ENCODE data around the gene TRPV4. TPM values are rescaled to one million over a fixed set of nuclear protein-coding genes. Genes with fewer than 3 reads are reported as not detected.
A peak's percentile ranks its signal among the peaks of the same experiment; 100 is the strongest.

Gene TRPV4
- total and polyA plus RNA-seq, 2 donors = 0.19 to 0.59 TPM

DNA sequence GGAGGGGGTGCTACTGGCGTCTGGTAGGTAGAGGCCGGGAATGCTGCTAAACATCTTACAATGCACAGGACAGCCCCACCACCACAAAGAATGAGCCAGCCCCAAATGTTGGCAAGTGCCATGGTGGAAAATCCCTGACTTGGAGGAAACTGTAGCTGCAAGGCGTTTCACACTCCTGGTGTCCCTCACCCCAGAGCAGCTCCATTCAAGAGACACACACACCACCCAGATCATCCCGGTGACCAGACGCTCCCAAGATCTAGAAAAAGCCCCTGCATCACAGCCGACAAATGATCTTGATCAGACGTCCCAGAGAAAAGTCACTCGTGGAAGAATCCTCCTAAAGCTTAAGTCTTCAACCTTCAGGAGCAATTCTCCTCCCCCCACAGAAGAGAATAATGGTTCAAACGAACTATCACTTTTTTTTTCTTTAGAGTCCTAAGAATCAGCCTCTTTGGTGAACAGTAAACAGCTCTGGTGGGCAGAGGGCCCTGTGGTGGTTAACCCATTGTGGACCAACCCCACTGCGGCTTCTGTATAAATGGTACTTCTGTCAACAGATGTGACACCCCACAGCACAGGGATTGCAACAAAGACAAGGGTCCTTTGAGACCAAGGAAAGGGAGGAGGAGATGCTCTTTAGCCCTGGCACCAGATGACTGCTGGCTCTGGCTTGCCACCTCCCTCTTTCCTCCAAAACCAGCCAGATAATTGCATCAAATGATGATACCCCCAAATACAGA is 44.5 kb upstream of the TRPV4 start:
- H3K9me3 ChIP-seq (ENCODE audit: control insufficient read depth in 2 of 2, insufficient read depth in 1 of 2, low read length in 1 of 2) = no peaks in the 10 kb centered on the region
- peaks cover 4 to 9% of the 10 kb centered on the region in 2 donors for H3K27me3 ChIP-seq (ENCODE audit: control insufficient read depth in 2 of 2, insufficient read depth in 1 of 2, low read length in 1 of 2)
- peaks cover 0 to 23% of the 10 kb centered on the region in 2 donors for H3K4me1 ChIP-seq (ENCODE audit: control insufficient read depth in 2 of 2, insufficient read depth in 2 of 2, low read length in 2 of 2)
- 93% methylated on average over 10 of the region's 10 CpGs for WGBS
- no peak overlapping the region for H3K4me3 ChIP-seq (ENCODE audit: low read length in 2 of 2)
- no peak overlapping the region for H3K27ac ChIP-seq (ENCODE audit: low read depth in 1 of 2, low read length in 1 of 2)
- H3K36me3 ChIP-seq (ENCODE audit: control insufficient read depth in 2 of 2, insufficient read depth in 2 of 2, low read length in 1 of 2) = no peaks in the 10 kb centered on the region
- DNase-seq (ENCODE audit: low read depth in 6 of 9, low spot score in 9 of 9) = no peak

DNA sequence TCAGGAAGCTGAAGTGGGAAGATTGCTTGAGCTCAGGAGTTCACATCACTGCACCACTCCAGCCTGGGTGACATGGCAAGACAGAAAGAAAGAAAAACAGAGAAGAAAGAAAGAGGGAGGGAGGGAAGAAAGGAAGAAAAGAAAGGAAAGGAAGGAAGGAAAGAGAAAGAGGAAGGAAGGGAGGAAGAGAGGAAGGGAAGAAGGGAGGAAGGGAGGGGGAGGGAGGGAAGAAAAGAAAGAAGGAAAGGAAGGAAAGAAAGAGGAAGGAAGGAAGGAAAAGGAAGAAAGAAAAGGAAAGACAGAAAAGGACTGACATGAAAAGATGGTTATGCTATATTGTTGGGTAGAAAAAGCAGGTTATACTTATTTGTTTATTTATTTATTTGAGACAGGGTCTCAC is 43.2 kb upstream of the TRPV4 start:
- DNase-seq (ENCODE audit: low read depth in 6 of 9, low spot score in 9 of 9) = no peak
- Histone ChIP-seq H3K27ac (ENCODE audit: low read depth in 1 of 2, low read length in 1 of 2) (no peak overlapping the region), H3K27me3 (ENCODE audit: control insufficient read depth in 2 of 2, insufficient read depth in 1 of 2, low read length in 1 of 2) (peaks cover 0 to 3% of the 10 kb centered on the region in 2 donors), H3K4me3 (ENCODE audit: low read length in 2 of 2) (no peak overlapping the region), H3K4me1 (ENCODE audit: control insufficient read depth in 2 of 2, insufficient read depth in 2 of 2, low read length in 2 of 2) (peaks cover 0 to 23% of the 10 kb centered on the region in 2 donors), H3K9me3 (ENCODE audit: control insufficient read depth in 2 of 2, insufficient read depth in 1 of 2, low read length in 1 of 2) (no peaks in the 10 kb centered on the region), H3K36me3 (ENCODE audit: control insufficient read depth in 2 of 2, insufficient read depth in 2 of 2, low read length in 1 of 2) (peaks cover 6 to 9% of the 10 kb centered on the region in 2 donors)

DNA sequence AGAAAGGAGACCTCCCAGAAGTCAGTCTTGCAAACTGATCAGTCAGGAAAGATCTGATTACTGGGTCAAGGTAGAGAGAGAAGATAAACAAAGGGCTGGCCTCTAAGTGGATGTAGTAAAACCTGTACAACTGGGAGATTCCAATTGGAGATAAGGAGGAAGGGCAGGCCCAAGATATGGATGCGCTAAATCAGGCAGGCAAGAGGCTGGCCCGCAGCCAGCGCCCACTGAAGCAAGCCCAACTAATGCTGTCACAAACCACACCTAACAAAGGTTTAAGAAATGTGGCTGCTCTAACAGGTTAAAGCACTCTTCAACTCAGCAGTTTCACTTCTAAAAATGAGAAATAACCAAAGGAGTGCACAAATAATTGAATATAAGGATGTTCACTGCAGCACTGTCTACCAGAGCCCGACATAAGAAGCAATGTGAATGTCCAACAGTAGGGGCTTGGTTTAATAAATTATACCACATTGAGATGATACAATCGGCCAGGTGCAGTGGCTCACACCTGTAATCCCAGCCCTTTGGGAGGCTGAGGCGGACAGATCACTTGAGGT is 42.5 kb upstream of the TRPV4 start:
- DNase-seq (ENCODE audit: low read depth in 6 of 9, low spot score in 9 of 9) = no peak
- 90% methylated on average over 6 of the region's 6 CpGs for WGBS
- H3K4me3 ChIP-seq (ENCODE audit: low read length in 2 of 2) = no peak overlapping the region
- H3K9me3 ChIP-seq (ENCODE audit: control insufficient read depth in 2 of 2, insufficient read depth in 1 of 2, low read length in 1 of 2) = no peaks in the 10 kb centered on the region
- H3K36me3 ChIP-seq (ENCODE audit: control insufficient read depth in 2 of 2, insufficient read depth in 2 of 2, low read length in 1 of 2) = peaks cover 6 to 9% of the 10 kb centered on the region in 2 donors
- no peak overlapping the region for H3K27ac ChIP-seq (ENCODE audit: low read depth in 1 of 2, low read length in 1 of 2)
- H3K4me1 ChIP-seq (ENCODE audit: control insufficient read depth in 2 of 2, insufficient read depth in 2 of 2, low read length in 2 of 2) = peaks cover 0 to 21% of the 10 kb centered on the region in 2 donors
- H3K27me3 ChIP-seq (ENCODE audit: control insufficient read depth in 2 of 2, insufficient read depth in 1 of 2, low read length in 1 of 2) = no peaks in the 10 kb centered on the region

DNA sequence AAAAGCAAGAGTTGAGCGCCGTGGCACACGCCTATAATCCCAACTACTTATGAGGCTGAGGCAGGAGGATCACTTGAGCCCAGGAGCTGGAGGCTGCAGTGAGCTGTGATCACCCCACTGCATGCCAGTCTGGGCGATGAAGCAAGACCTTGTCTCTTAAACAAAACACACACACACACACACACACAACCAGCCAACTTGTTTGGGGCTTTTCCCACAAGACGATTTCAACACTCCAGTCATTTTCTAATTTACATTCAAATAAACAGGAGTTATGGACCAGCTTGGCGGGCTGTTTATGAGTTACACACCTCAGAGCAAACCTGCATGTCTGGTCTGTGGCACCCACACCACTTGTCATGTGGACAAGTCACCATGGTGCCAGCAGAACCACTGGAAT is 40.5 kb upstream of the TRPV4 start:
- H3K4me1 ChIP-seq (ENCODE audit: control insufficient read depth in 2 of 2, insufficient read depth in 2 of 2, low read length in 2 of 2) = peaks cover 0 to 8% of the 10 kb centered on the region in 2 donors
- DNase-seq (ENCODE audit: low read depth in 6 of 9, low spot score in 9 of 9) = no peak
- H3K36me3 ChIP-seq (ENCODE audit: control insufficient read depth in 2 of 2, insufficient read depth in 2 of 2, low read length in 1 of 2) = peaks cover 6 to 9% of the 10 kb centered on the region in 2 donors
- H3K9me3 ChIP-seq (ENCODE audit: control insufficient read depth in 2 of 2, insufficient read depth in 1 of 2, low read length in 1 of 2) = no peaks in the 10 kb centered on the region
- no peak overlapping the region for H3K27ac ChIP-seq (ENCODE audit: low read depth in 1 of 2, low read length in 1 of 2)
- WGBS = 95% methylated on average over 6 of the region's 6 CpGs
- no peak overlapping the region for H3K4me3 ChIP-seq (ENCODE audit: low read length in 2 of 2)
- H3K27me3 ChIP-seq (ENCODE audit: control insufficient read depth in 2 of 2, insufficient read depth in 1 of 2, low read length in 1 of 2) = no peaks in the 10 kb centered on the region

DNA sequence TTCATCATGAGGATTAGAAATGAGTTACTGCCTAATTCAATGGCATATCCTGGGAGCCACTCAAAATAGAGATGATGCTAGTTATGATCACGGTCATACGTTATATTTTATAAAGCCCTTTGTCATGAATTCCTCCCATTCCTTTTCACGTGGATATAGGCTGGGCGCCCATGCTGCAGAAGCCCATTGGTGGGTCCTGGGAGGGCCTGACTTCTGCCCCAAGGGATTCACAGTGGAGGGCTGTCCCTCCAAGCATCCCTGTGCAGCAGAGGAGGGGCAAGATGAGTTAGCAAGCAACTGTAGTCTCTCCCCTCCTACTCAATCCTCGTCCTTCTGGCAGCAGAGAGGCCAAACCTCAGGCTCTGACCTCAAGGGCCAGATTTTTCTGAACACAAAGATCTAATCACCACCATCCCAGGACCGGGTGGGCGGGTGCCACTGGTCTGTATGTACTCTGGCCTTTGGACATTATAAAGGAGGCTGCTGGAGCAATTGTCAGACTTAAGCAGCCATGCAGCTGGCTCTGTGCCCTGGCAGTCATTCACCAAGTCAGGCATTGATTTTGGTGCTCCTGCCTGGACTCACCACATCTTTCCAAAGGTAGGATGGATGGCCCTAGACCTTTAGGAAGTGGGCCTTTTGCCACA is 38.6 kb upstream of the TRPV4 start:
- no peaks in the 10 kb centered on the region for H3K27me3 ChIP-seq (ENCODE audit: control insufficient read depth in 2 of 2, insufficient read depth in 1 of 2, low read length in 1 of 2)
- no peak overlapping the region for H3K4me3 ChIP-seq (ENCODE audit: low read length in 2 of 2)
- 96% methylated on average over 7 of the region's 7 CpGs for WGBS
- no peak for DNase-seq (ENCODE audit: low read depth in 6 of 9, low spot score in 9 of 9)
- H3K36me3 ChIP-seq (ENCODE audit: control insufficient read depth in 2 of 2, insufficient read depth in 2 of 2, low read length in 1 of 2) = peaks cover 6 to 9% of the 10 kb centered on the region in 2 donors
- peaks cover 0 to 2% of the 10 kb centered on the region in 2 donors for H3K4me1 ChIP-seq (ENCODE audit: control insufficient read depth in 2 of 2, insufficient read depth in 2 of 2, low read length in 2 of 2)
- H3K27ac ChIP-seq (ENCODE audit: low read depth in 1 of 2, low read length in 1 of 2) = no peak overlapping the region
- no peaks in the 10 kb centered on the region for H3K9me3 ChIP-seq (ENCODE audit: control insufficient read depth in 2 of 2, insufficient read depth in 1 of 2, low read length in 1 of 2)

DNA sequence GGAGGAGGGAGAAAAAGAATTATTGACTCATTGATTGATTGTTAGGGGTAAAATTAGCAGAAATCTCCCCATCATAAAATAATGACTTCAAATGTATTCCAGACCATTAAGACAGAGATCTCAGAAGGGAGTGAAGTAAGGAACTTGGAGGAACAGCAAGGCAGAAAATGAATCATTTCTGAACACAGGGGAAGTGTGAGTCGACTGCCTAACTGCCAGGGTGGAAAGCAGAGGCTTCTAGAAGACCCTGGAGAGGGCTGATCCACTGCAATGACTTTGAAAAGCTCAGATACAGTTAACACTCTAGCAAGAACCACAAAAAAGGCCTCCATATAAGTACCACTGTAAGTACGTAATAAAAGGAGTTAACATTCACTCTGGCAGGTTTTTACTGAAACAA is 37.5 kb upstream of the TRPV4 start:
- Histone ChIP-seq H3K36me3 (ENCODE audit: control insufficient read depth in 2 of 2, insufficient read depth in 2 of 2, low read length in 1 of 2) (peaks cover 6 to 9% of the 10 kb centered on the region in 2 donors), H3K4me3 (ENCODE audit: low read length in 2 of 2) (no peak overlapping the region), H3K9me3 (ENCODE audit: control insufficient read depth in 2 of 2, insufficient read depth in 1 of 2, low read length in 1 of 2) (no peaks in the 10 kb centered on the region), H3K27ac (ENCODE audit: low read depth in 1 of 2, low read length in 1 of 2) (no peak overlapping the region), H3K4me1 (ENCODE audit: control insufficient read depth in 2 of 2, insufficient read depth in 2 of 2, low read length in 2 of 2) (peaks cover 0 to 2% of the 10 kb centered on the region in 2 donors), H3K27me3 (ENCODE audit: control insufficient read depth in 2 of 2, insufficient read depth in 1 of 2, low read length in 1 of 2) (no peaks in the 10 kb centered on the region)
- DNase-seq (ENCODE audit: low read depth in 6 of 9, low spot score in 9 of 9) = no peak
- WGBS = 66% methylated on average over 2 of the region's 2 CpGs

DNA sequence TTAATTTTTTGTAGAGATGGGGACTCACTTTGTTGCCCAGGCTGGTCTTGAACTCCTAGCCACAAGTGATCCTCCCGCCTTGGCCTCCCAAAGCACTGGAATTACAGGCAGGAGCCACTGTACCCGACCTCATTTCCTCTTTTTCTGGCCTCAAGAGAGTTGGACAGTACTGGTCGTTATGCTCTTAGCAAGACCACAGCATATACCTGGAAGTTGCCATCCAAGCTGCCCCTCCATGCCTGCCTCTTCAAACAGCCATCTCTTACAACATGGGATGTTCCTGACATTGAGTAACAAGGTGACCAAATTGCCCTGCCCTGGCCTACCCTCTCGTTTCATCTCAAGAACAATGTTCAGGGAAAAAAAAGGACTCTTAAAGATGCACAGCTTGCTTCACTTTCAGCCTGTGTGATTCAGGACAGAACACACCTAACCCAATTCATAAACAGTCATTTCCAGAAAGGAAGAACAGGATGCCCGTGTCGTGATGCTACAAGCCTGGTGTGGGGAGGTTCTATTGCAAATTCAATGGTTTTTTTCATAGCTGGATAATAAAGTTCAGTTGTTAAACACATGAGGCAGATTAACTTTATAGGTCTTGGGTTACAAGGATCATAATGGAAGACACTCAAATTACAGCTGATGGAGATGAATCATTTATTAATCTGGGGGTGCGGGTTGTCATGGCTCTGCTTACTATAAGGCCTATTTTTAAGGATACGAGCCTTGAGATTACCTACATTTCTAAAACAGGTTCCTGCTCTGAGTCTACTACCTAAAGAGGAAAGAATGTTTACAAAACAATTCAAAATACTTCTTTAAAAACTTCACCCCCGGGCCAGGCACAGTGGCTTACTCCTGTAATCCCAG is 35.2 kb upstream of the TRPV4 start:
- Histone ChIP-seq H3K9me3 (ENCODE audit: control insufficient read depth in 2 of 2, insufficient read depth in 1 of 2, low read length in 1 of 2) (no peaks in the 10 kb centered on the region), H3K27ac (ENCODE audit: low read depth in 1 of 2, low read length in 1 of 2) (no peak overlapping the region), H3K36me3 (ENCODE audit: control insufficient read depth in 2 of 2, insufficient read depth in 2 of 2, low read length in 1 of 2) (peaks cover 6 to 9% of the 10 kb centered on the region in 2 donors), H3K27me3 (ENCODE audit: control insufficient read depth in 2 of 2, insufficient read depth in 1 of 2, low read length in 1 of 2) (no peaks in the 10 kb centered on the region), H3K4me1 (ENCODE audit: control insufficient read depth in 2 of 2, insufficient read depth in 2 of 2, low read length in 2 of 2) (peaks cover 0 to 2% of the 10 kb centered on the region in 2 donors), H3K4me3 (ENCODE audit: low read length in 2 of 2) (no peak overlapping the region)
- WGBS = 89% methylated on average over 9 of the region's 9 CpGs
- no peak for DNase-seq (ENCODE audit: low read depth in 6 of 9, low spot score in 9 of 9)

DNA sequence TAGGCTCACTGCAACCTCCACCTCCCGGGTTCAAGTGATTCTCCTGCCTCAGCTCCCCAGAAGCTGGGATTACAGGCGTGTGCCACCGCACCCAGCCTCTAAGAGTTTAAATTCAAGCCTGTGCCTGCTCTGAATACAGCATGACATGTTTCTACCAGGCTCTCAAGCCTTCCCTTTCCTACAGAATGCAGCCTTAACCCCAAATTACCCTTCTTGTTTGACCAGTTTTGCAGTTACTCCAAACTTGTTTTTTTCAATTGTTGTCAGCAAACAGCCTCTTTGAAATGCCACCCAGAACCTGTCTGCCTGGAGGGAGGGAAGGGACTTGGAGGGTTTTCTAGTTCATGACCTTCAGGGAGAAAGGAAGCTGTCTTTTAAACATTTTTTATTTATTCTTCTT is 31.7 kb upstream of the TRPV4 start:
- 91% methylated on average over 3 of the region's 3 CpGs for WGBS
- Histone ChIP-seq H3K27me3 (ENCODE audit: control insufficient read depth in 2 of 2, insufficient read depth in 1 of 2, low read length in 1 of 2) (no peaks in the 10 kb centered on the region), H3K9me3 (ENCODE audit: control insufficient read depth in 2 of 2, insufficient read depth in 1 of 2, low read length in 1 of 2) (no peaks in the 10 kb centered on the region), H3K4me3 (ENCODE audit: low read length in 2 of 2) (no peak overlapping the region), H3K4me1 (ENCODE audit: control insufficient read depth in 2 of 2, insufficient read depth in 2 of 2, low read length in 2 of 2) (no peaks in the 10 kb centered on the region), H3K27ac (ENCODE audit: low read depth in 1 of 2, low read length in 1 of 2) (peak overlapping the region in 1 of 2 donors; percentile 5), H3K36me3 (ENCODE audit: control insufficient read depth in 2 of 2, insufficient read depth in 2 of 2, low read length in 1 of 2) (peaks cover 0 to 14% of the 10 kb centered on the region in 2 donors)
- DNase-seq (ENCODE audit: low read depth in 6 of 9, low spot score in 9 of 9) = no peak

Data from thymus (tissue), 11 donors.